ENCODE data around the gene BRAP.
"Not testable (repeated sequence)": the region's sequence is repeated elsewhere in the genome, so short reads cannot be mapped to it uniquely, and the experiment has no call there.

BRAP gene

GRCh38 chr12:111685811-111686573 lies at the start of gene BRAP, which contains the start of gene ACAD10:
Gene BRAP (minus strand): TSS chr12:111685956. CDS start chr12:111685792, 164 bp downstream.
Gene ACAD10 (plus strand): TSS chr12:111686053. CDS start chr12:111692710, 6,657 bp downstream.
- DNase-seq (ENCODE audit: low spot score): peak; percentile 99

GRCh38 chr12:111733340-111733915 lies 47.7 kb upstream of the BRAP start:
- no peak for DNase-seq (ENCODE audit: low spot score)

- no peak for DNase-seq (ENCODE audit: low spot score)
These were observed 47.0 kb upstream of the BRAP start for GRCh38 chr12:111732786-111733185.

- no peak for DNase-seq (ENCODE audit: low spot score)
These were observed 44.7 kb upstream of the BRAP start for GRCh38 chr12:111730420-111730819.

- DNase-seq (ENCODE audit: low spot score): no peak
These were observed 43.0 kb upstream of the BRAP start for GRCh38 chr12:111728795-111729194.

GRCh38 chr12:111723646-111724360 lies 38.0 kb upstream of the BRAP start:
- not testable (repeated sequence) for DNase-seq (ENCODE audit: low spot score)

GRCh38 chr12:111720457-111720856 lies 34.7 kb upstream of the BRAP start:
- DNase-seq (ENCODE audit: low spot score): no peak

GRCh38 chr12:111719316-111719715 lies 33.6 kb upstream of the BRAP start:
- DNase-seq (ENCODE audit: low spot score): not testable (repeated sequence)

GRCh38 chr12:111715279-111715678 lies 29.5 kb upstream of the BRAP start:
- no peak for DNase-seq (ENCODE audit: low spot score)

GRCh38 chr12:111706145-111706544 lies 20.4 kb upstream of the BRAP start:
- no peak for DNase-seq (ENCODE audit: low spot score)

GRCh38 chr12:111705672-111706071 lies 19.9 kb upstream of the BRAP start:
- no peak for DNase-seq (ENCODE audit: low spot score)

GRCh38 chr12:111699962-111700361 lies 14.2 kb upstream of the BRAP start:
- DNase-seq (ENCODE audit: low spot score): no peak

- no peak for DNase-seq (ENCODE audit: low spot score)
These were observed 8.1 kb upstream of the BRAP start for GRCh38 chr12:111693818-111694217.

- DNase-seq (ENCODE audit: low spot score): no peak
These were observed 6.9 kb upstream of the BRAP start for GRCh38 chr12:111692575-111693210.

GRCh38 chr12:111691262-111691661 lies 5.5 kb upstream of the BRAP start:
- no peak for DNase-seq (ENCODE audit: low spot score)

GRCh38 chr12:111687952-111688351 lies 2.2 kb upstream of the BRAP start:
- no peak for DNase-seq (ENCODE audit: low spot score)

- DNase-seq (ENCODE audit: low spot score): peak; percentile 22
These were observed 1.5 kb upstream of the BRAP start for GRCh38 chr12:111687255-111687654.

GRCh38 chr12:111686574-111687105 lies 884 bp upstream of the BRAP start:
- DNase-seq (ENCODE audit: low spot score): no peak

- DNase-seq (ENCODE audit: low spot score): peak; percentile 34
These were observed 390 bp downstream of the BRAP start for GRCh38 chr12:111685322-111685810.

GRCh38 chr12:111684485-111685198 lies 1.1 kb downstream of the BRAP start:
- DNase-seq (ENCODE audit: low spot score): peak; percentile 9

GRCh38 chr12:111677186-111677585 lies 8.6 kb downstream of the BRAP start:
- DNase-seq (ENCODE audit: low spot score): no peak
